ENCODE results near the gene CLIC3.

- TF ChIP-seq BACH2 (CRISPR knock-in tag; IDR thresholded peaks at IDR 0.05; ENCODE audit: borderline replicate concordance) (no peak), ISL1 (CRISPR knock-in tag; IDR thresholded peaks at IDR 0.05) (no peak), PPARA (CRISPR knock-in tag; IDR thresholded peaks at IDR 0.05; ENCODE audit: borderline replicate concordance) (no peak), ZNF8 (CRISPR knock-in tag; IDR thresholded peaks at IDR 0.05) (no peak), TOX (CRISPR knock-in tag; IDR thresholded peaks at IDR 0.05; ENCODE audit: borderline replicate concordance) (no peak), PATZ1 (CRISPR knock-in tag; IDR thresholded peaks at IDR 0.05; ENCODE audit: borderline replicate concordance) (no peak)
Observed at GRCh38 chr9:136995362-136995761, 1.0 kb downstream of the CLIC3 start.
